ENCODE data around the gene RABGAP1L. TPM values are rescaled to one million over a fixed set of nuclear protein-coding genes. Genes with fewer than 3 reads are reported as not detected.
A peak's percentile ranks its signal among the peaks of the same experiment; 100 is the strongest.

Gene RABGAP1L
- total RNA-seq, 4 donors from 2014 or later: 31.2 to 115 (median 62.5) TPM

DNA sequence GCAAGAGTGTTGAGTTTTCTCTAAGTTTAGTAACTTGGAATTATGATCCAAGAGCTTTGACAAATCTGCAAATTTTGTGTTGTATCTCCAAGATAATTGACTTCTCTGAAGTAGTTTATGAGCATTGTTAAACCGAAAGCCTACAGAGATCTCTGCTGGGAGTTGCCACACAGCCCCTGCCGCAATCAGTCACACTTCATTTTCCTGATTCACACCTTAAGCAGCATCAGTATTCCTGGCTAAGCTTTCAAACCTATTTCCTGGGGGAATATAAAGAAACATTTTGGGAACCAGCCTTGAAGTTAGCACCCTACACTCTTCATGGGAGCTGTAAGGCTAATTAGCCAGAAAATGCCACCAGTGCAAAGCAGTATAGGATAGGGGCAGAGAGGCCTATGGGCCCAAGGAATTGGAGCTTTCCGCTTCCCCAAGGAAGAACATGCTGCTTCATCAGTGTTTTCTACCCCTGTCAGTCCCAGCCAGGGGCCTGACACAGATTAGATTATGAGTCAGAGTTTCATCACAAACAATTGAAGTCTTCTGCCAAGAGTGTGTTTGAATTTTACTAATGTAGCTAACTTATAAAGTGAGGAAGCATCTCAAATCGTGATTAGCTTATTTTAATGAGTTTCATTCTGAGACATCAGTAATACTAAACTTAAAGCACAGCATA is 817.3 kb downstream of the RABGAP1L start:
- Histone ChIP-seq H3K27me3 (no peaks in the 10 kb centered on the region), H3K36me3 (peaks cover 0 to 42% of the 10 kb centered on the region in 2 donors), H3K4me3 (no peak overlapping the region), H3K27ac (peak overlapping the region in 2 of 4 donors; percentile 20 to 64), H3K9me3 (no peaks in the 10 kb centered on the region), H3K4me1 (peaks cover 0 to 17% (median 5%) of the 10 kb centered on the region in 3 donors)
- peak; percentile 86 for ATAC-seq
- TF ChIP-seq POLR2AphosphoS5 (IDR thresholded peaks at IDR 0.05) (no peak), CTCF (IDR thresholded peaks at IDR 0.05) (no peak), EP300 (IDR thresholded peaks at IDR 0.05) (no peak), POLR2A (IDR thresholded peaks at IDR 0.05) (no peak)
- 69 to 76% methylated on average over 4 of the region's 4 CpGs for WGBS, 2 donors (ENCODE audit: low coverage in 1 of 2)

DNA sequence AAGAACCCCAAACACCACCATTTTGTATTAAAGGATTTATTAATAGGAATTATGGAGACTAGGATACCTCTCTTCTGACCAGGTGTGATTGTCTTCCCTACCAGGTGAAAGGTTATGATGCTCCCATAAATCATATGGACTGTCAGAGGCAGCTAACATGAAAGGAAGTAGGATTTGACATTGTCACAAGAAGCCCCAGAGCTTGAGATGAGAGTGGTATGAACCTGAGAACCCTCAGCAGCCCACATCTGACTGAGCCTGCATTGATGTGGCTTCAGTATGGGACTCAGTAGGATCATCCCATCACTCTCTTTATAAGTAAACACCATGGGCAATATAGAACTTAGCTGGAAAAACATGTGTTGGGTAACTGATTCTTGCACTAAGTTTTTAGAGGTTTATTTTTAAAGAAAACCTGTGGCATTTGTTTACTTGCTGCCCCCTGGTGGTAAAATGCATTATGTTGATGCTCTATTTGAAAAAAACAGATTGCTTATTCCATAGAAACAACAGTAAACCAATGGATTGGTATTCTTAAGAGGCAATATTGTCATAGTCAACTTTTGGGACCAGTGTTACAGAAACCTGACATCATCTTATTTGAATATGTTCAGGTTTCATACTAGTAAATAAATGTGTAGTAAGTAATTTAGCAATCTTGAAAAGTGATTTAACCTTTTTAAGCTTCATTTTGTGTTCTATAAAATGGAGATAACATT is 823.8 kb downstream of the RABGAP1L start:
- TF ChIP-seq POLR2A (IDR thresholded peaks at IDR 0.05) (no peak), CTCF (IDR thresholded peaks at IDR 0.05) (peak; percentile 41 to 60 (median 52))
- ATAC-seq: no peak
- peaks cover 0 to 41% of the 10 kb centered on the region in 2 donors for H3K36me3 ChIP-seq
- no peak overlapping the region for H3K4me3 ChIP-seq
- H3K9me3 ChIP-seq: no peaks in the 10 kb centered on the region
- no peaks in the 10 kb centered on the region for H3K4me1 ChIP-seq
- no peaks in the 10 kb centered on the region for H3K27me3 ChIP-seq
- no peak overlapping the region for H3K27ac ChIP-seq

DNA sequence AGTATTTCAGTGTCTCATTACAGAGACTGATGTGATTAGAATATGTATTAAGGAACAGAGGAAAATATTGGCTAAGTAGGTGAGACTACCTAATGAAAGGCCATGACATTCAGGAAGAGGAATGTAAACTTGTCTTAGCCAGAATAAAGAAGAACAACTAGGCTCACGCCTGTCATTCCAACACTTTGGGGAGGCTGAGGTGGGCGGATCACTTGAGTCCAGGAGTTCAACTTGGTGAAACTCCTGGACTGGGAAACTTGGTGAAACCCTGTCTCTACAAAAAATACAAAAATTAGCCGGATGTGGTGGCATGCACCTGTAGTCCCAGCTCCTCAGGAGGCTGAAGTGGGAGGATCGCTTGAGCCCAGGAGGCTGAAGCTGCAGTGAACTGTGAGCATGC is 825.6 kb downstream of the RABGAP1L start:
- ATAC-seq: no peak
- Histone ChIP-seq H3K36me3 (peaks cover 0 to 32% of the 10 kb centered on the region in 2 donors), H3K4me1 (peaks cover 0 to 5% (median 0%) of the 10 kb centered on the region in 3 donors), H3K4me3 (no peak overlapping the region), H3K9me3 (no peaks in the 10 kb centered on the region), H3K27ac (no peak overlapping the region), H3K27me3 (no peaks in the 10 kb centered on the region)
- WGBS, 2 donors (ENCODE audit: low coverage in 1 of 2): 89 to 93% methylated on average over 3 of the region's 4 CpGs
- TF ChIP-seq POLR2AphosphoS5 (IDR thresholded peaks at IDR 0.05): no peak
- TF ChIP-seq CTCF (IDR thresholded peaks at IDR 0.05): no peak
- no peak for TF ChIP-seq EP300 (IDR thresholded peaks at IDR 0.05)
- TF ChIP-seq POLR2A (IDR thresholded peaks at IDR 0.05): no peak

DNA sequence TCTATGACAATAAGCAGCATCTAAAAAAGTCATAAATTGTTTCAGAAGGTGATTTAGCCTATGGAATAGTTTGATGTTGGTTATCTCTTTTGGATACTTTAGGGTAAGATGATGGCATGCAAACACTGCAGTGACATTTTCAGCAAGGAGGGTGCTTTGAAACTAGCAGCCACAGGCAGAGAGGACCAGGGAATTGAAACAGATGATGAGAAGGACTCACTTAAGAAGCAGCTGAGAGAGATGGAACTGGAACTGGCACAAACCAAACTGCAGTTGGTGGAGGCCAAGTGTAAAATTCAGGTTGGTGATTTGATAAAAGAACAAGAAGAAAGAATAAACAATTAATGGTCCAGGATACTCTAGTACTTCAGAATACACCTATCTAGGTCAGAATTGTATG is 829.2 kb downstream of the RABGAP1L start:
- Histone ChIP-seq H3K27ac (no peak overlapping the region), H3K4me1 (peaks cover 0 to 6% (median 0%) of the 10 kb centered on the region in 3 donors), H3K27me3 (no peaks in the 10 kb centered on the region), H3K4me3 (no peak overlapping the region), H3K36me3 (peaks cover 0 to 7% of the 10 kb centered on the region in 2 donors), H3K9me3 (no peaks in the 10 kb centered on the region)
- no peak for ATAC-seq
- TF ChIP-seq CTCF (IDR thresholded peaks at IDR 0.05): no peak
- no peak for TF ChIP-seq POLR2A (IDR thresholded peaks at IDR 0.05)
- TF ChIP-seq EP300 (IDR thresholded peaks at IDR 0.05): no peak
- no peak for TF ChIP-seq POLR2AphosphoS5 (IDR thresholded peaks at IDR 0.05)

DNA sequence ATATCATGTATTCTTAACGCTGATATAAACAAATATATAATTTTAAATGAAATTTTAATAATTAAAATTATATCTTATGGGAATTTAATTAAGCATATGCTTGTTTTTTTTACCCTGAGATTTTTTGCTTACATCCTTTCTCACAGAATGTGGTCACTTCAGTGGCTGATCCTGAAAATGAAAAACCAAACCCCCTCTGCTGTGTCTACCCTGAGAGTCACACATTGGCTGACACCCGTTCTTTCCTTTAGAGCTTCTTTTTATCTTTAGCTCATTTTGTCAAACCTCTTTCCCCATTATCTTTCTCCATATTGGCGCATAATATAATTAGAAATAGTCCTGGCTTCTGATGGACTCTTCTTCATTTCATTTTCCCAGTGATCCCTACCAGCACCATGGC is 829.7 kb downstream of the RABGAP1L start:
- 88 to 93% methylated on average over 3 of the region's 3 CpGs for WGBS, 2 donors (ENCODE audit: low coverage in 1 of 2)
- ATAC-seq: no peak

More for the DNA sequence above, 829.7 kb downstream of the RABGAP1L start:
- Histone ChIP-seq H3K9me3 (no peaks in the 10 kb centered on the region), H3K36me3 (peaks cover 0 to 7% of the 10 kb centered on the region in 2 donors), H3K4me1 (peaks cover 0 to 6% (median 0%) of the 10 kb centered on the region in 3 donors), H3K4me3 (no peak overlapping the region), H3K27me3 (no peaks in the 10 kb centered on the region), H3K27ac (peak overlapping the region in 2 of 4 donors; percentile 75 to 80)
- TF ChIP-seq POLR2AphosphoS5 (IDR thresholded peaks at IDR 0.05) (no peak), POLR2A (IDR thresholded peaks at IDR 0.05) (no peak), CTCF (IDR thresholded peaks at IDR 0.05) (no peak), EP300 (IDR thresholded peaks at IDR 0.05) (no peak)

Data from gastroesophageal sphincter (tissue), 4 donors.